HEK293 (cell line): ENCODE results near the gene TMEM164.

Source experiments
- CTCF ChIA-PET: fragments of 350-600 bp; formaldehyde crosslinking; extraction: SDS; loops from one replicate; lab custom pipeline; 2021; ENCODE audit warnings: antibody characterized with exemption; lab: Yijun Ruan, JAX
- POLR2A ChIA-PET: fragments of 300-600 bp; formaldehyde crosslinking; extraction: SDS; loops from one replicate; lab custom pipeline; 2020; ENCODE audit warnings: antibody characterized with exemption, inconsistent platforms; lab: Yijun Ruan, JAX
- H3K27ac ChIP-seq: fragments of 200-500 bp; sonication (Bioruptor generic); 2 replicates; pipeline ENCODE4 v1.5.1; 2014; ENCODE audit warnings: low read depth, low read length, control low read depth, inconsistent platforms; ENCODE audit errors: extremely low read depth
- H3K36me3 ChIP-seq, 2 experiments: fragments of 200-500 bp in 1 of 2; sonication (Bioruptor generic) in 1 of 2; 1 replicate in 1 of 2; 2 replicates in 1 of 2; pipeline ENCODE4 v1.5.1; 2014 to 2017; ENCODE audit warnings: inconsistent platforms in 2 of 2, low read length in 2 of 2; ENCODE audit not compliant: control insufficient read depth in 2 of 2, insufficient read depth in 1 of 2
- H3K4me1 ChIP-seq: fragments of 200-500 bp; sonication (Bioruptor generic); 2 replicates; pipeline ENCODE4 v1.5.1; 2014; ENCODE audit warnings: mild to moderate bottlenecking, low read length, inconsistent platforms; ENCODE audit not compliant: control insufficient read depth, insufficient read depth
- H3K4me3 ChIP-seq: 2 replicates; pipeline ENCODE4 v1.5.1; 2011; ENCODE audit warnings: low read depth, mild to moderate bottlenecking, control low read depth, low read length, moderate library complexity
- H3K9me3 ChIP-seq: fragments of 200-500 bp; sonication (Bioruptor generic); 2 replicates; pipeline ENCODE4 v1.5.1; 2014; ENCODE audit warnings: low read depth, low read length, inconsistent platforms; ENCODE audit not compliant: control insufficient read depth, insufficient read depth
- ATF2 ChIP-seq: fragments of 450-650 bp; formaldehyde crosslinking; IDR thresholded peaks from 2 replicates; pipeline ENCODE4 v1.5.1; 2016; ENCODE audit warnings: missing biosample characterization, missing genetic modification characterization, low read depth
- FEZF1 ChIP-seq: fragments of 450-650 bp; formaldehyde crosslinking; IDR thresholded peaks from 2 replicates; pipeline ENCODE4 v1.5.1; 2016; ENCODE audit warnings: missing biosample characterization, missing genetic modification characterization
- GLIS1 ChIP-seq: fragments of 450-650 bp; formaldehyde crosslinking; IDR thresholded peaks from 2 replicates; pipeline ENCODE4 v1.5.1; 2016; ENCODE audit warnings: missing biosample characterization, missing genetic modification characterization
- INSM2 ChIP-seq: fragments of 450-650 bp; formaldehyde crosslinking; IDR thresholded peaks from 2 replicates; pipeline ENCODE4 v1.5.1; 2016; ENCODE audit warnings: missing biosample characterization, missing genetic modification characterization
- MZF1 ChIP-seq: fragments of 450-650 bp; formaldehyde crosslinking; IDR thresholded peaks from 2 replicates; pipeline ENCODE4 v1.5.1; 2017; ENCODE audit warnings: missing biosample characterization, missing genetic modification characterization, borderline replicate concordance
- PRDM6 ChIP-seq: fragments of 450-650 bp; formaldehyde crosslinking; IDR thresholded peaks from 2 replicates; pipeline ENCODE4 v1.5.1; 2017; ENCODE audit warnings: missing biosample characterization, missing genetic modification characterization
- RBAK ChIP-seq: fragments of 450-650 bp; formaldehyde crosslinking; IDR thresholded peaks from 2 replicates; pipeline ENCODE4 v1.5.1; 2016; ENCODE audit warnings: missing biosample characterization, missing genetic modification characterization
- ZBTB20 ChIP-seq: fragments of 450-650 bp; formaldehyde crosslinking; IDR thresholded peaks from 2 replicates; pipeline ENCODE4 v1.5.1; 2016; ENCODE audit warnings: missing biosample characterization, missing genetic modification characterization
- ZBTB21 ChIP-seq: fragments of 450-650 bp; formaldehyde crosslinking; IDR thresholded peaks from 2 replicates; pipeline ENCODE4 v1.5.1; 2017; ENCODE audit warnings: missing biosample characterization, missing genetic modification characterization
- ZBTB48 ChIP-seq: fragments of 450-650 bp; formaldehyde crosslinking; IDR thresholded peaks from 2 replicates; pipeline ENCODE4 v1.5.1; 2016; ENCODE audit warnings: missing biosample characterization, missing genetic modification characterization
- ZNF398 ChIP-seq: fragments of 450-650 bp; formaldehyde crosslinking; IDR thresholded peaks from 2 replicates; pipeline ENCODE4 v1.5.1; 2017; ENCODE audit warnings: missing biosample characterization, missing genetic modification characterization
- ZNF449 ChIP-seq: fragments of 450-650 bp; formaldehyde crosslinking; IDR thresholded peaks from 2 replicates; pipeline ENCODE4 v1.5.1; 2017; ENCODE audit warnings: missing biosample characterization, mild to moderate bottlenecking, missing genetic modification characterization, moderate library complexity
- ZNF501 ChIP-seq: fragments of 450-650 bp; formaldehyde crosslinking; IDR thresholded peaks from 2 replicates; pipeline ENCODE4 v1.5.1; 2016; ENCODE audit warnings: missing biosample characterization, missing genetic modification characterization
- ZNF596 ChIP-seq: fragments of 450-650 bp; IDR thresholded peaks from 2 replicates; pipeline ENCODE4 v1.5.0; 2018; ENCODE audit warnings: missing biosample characterization, mild to moderate bottlenecking, missing genetic modification characterization, moderate library complexity
- ZNF629 ChIP-seq: fragments of 450-650 bp; formaldehyde crosslinking; IDR thresholded peaks from 2 replicates; pipeline ENCODE4 v1.5.1; 2017; ENCODE audit warnings: missing biosample characterization, missing genetic modification characterization
- ZNF776 ChIP-seq: fragments of 450-650 bp; formaldehyde crosslinking; IDR thresholded peaks from 2 replicates; pipeline ENCODE4 v1.5.0; 2017; ENCODE audit warnings: missing biosample characterization, missing genetic modification characterization, borderline replicate concordance

The TMEM164 gene

GRCh38 chrX:110086162-110086915 lies 83.4 kb downstream of the TMEM164 start:
- 0 out of 2 replicates have a peak, but pooled peaks cover 2% of the 10 kb centered on the region for H3K4me1 ChIP-seq
- POLR2A ChIA-PET = no interaction called here
- H3K4me3 ChIP-seq = no peak overlapping the region
- TF ChIP-seq PRDM6 (tag by site-specific recombination) = no peak
- no peak for TF ChIP-seq ZNF501
- no peak for TF ChIP-seq ZNF776 (tag by site-specific recombination)
- no peak for TF ChIP-seq ZBTB48 (tag by site-specific recombination)
- no peak overlapping the region for H3K27ac ChIP-seq
- H3K36me3 ChIP-seq = no peaks in the 10 kb centered on the region
- H3K9me3 ChIP-seq = no peaks in the 10 kb centered on the region
- CTCF ChIA-PET = interaction anchor here (0.6 to 0.8 kb wide), 2 partner anchors 18 to 270 kb away, joined by 3 read pairs; no protein-coding TSS in a partner anchor

- 0 out of 2 replicates have a peak, but pooled peaks cover 2% of the 10 kb centered on the region for H3K4me1 ChIP-seq
- H3K36me3 ChIP-seq = no peaks in the 10 kb centered on the region
- H3K4me3 ChIP-seq = no peak overlapping the region
- POLR2A ChIA-PET = interaction anchor here (0.6 kb wide), 1 partner anchor 230 kb away, joined by 3 read pairs; no protein-coding TSS in a partner anchor
- TF ChIP-seq ATF2 (peak; percentile 64; the same call in 1 of the 2 replicates), ZBTB20 (tag by site-specific recombination) (no peak), INSM2 (tag by site-specific recombination) (0 out of 2 replicates have a peak, but pooled peaks have one; percentile 18), RBAK (no peak), GLIS1 (tag by site-specific recombination) (peak; percentile 46; the same call in 1 of the 2 replicates), ZNF398 (tag by site-specific recombination) (no peak), ZNF449 (tag by site-specific recombination) (peak; percentile 52; the same call in 1 of the 2 replicates), FEZF1 (peak; percentile 91), ZBTB21 (tag by site-specific recombination) (no peak; the same call in 1 of the 2 replicates), ZNF596 (tag by site-specific recombination) (no peak), ZNF629 (peak; percentile 63; the same call in 1 of the 2 replicates), MZF1 (no peak)
- TF ChIP-seq, all 188 proteins: peak for 6
- CTCF ChIA-PET = interaction anchor here (0.6 to 0.8 kb wide), 2 partner anchors 19 to 271 kb away, joined by 3 read pairs; no protein-coding TSS in a partner anchor
- Histone ChIP-seq H3K9me3 (no peaks in the 10 kb centered on the region), H3K27ac (no peak overlapping the region)
Observed at GRCh38 chrX:110086916-110087484, 84.1 kb downstream of the TMEM164 start.
